ENCODE data around the gene SCOC. TPM values are rescaled to one million over a fixed set of nuclear protein-coding genes. Genes with fewer than 3 reads are reported as not detected.

Gene SCOC
- total RNA-seq, 1 donor from 2014 or later: 60.8 TPM

DNA sequence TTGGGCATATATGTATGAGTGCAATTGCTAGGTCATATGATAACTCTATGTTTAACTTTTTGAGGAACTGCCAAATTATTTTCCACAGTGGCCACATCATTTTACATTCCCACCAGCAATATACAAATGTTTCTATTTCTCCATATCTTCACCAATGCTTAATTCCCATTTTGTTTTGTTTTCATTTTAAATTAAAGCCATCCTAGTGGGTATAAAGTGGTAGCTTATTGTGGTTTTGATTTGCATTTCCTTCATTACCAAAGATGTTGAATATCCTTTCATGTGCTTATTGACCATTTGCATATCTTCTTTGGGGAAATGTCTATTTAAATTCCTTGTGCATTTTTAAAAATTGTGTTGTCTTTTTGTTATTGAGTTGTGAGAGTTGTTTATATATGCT lies 36.7 kb upstream of the SCOC start:
- no peak for TF ChIP-seq EZH2 (IDR thresholded peaks at IDR 0.05; ENCODE audit: insufficient read depth, low read length)
- TF ChIP-seq, protein P1, sequence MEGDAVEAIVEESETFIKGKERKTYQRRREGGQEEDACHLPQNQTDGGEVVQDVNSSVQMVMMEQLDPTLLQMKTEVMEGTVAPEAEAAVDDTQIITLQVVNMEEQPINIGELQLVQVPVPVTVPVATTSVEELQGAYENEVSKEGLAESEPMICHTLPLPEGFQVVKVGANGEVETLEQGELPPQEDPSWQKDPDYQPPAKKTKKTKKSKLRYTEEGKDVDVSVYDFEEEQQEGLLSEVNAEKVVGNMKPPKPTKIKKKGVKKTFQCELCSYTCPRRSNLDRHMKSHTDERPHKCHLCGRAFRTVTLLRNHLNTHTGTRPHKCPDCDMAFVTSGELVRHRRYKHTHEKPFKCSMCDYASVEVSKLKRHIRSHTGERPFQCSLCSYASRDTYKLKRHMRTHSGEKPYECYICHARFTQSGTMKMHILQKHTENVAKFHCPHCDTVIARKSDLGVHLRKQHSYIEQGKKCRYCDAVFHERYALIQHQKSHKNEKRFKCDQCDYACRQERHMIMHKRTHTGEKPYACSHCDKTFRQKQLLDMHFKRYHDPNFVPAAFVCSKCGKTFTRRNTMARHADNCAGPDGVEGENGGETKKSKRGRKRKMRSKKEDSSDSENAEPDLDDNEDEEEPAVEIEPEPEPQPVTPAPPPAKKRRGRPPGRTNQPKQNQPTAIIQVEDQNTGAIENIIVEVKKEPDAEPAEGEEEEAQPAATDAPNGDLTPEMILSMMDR (IDR thresholded peaks at IDR 0.05; ENCODE audit: insufficient read depth, low read depth, low read length): no peak
- Histone ChIP-seq H3K9me3 (ENCODE audit: insufficient read depth, low read depth, low read length) (no peaks in the 10 kb centered on the region), H4K20me1 (ENCODE audit: insufficient read depth, low read length) (no peaks in the 10 kb centered on the region), H3K4me2 (ENCODE audit: low read length) (no peak overlapping the region), H3K4me1 (ENCODE audit: insufficient read depth, low read length) (no peaks in the 10 kb centered on the region), H3K9ac (ENCODE audit: low read length) (no peak overlapping the region), H2AFZ (ENCODE audit: low read depth, low read length) (no peak overlapping the region), H3K27me3 (ENCODE audit: insufficient read depth, low read length) (no peaks in the 10 kb centered on the region), H3K27ac (ENCODE audit: low read depth, low read length) (no peak overlapping the region), H3K79me2 (ENCODE audit: insufficient read depth, low read length) (no peaks in the 10 kb centered on the region), H3K4me3 (ENCODE audit: insufficient read depth, low read depth, low read length) (no peak overlapping the region), H3K36me3 (ENCODE audit: insufficient read depth, low read length) (no peaks in the 10 kb centered on the region)
- Mint-ChIP-seq H3K9me3 (ENCODE audit: unreplicated experiment) (peaks cover 5% of the 10 kb centered on the region), H3K27me3 (ENCODE audit: low read depth, unreplicated experiment) (no peaks in the 10 kb centered on the region), H3K4me1 (ENCODE audit: low read depth, unreplicated experiment) (no peaks in the 10 kb centered on the region), H3K4me3 (ENCODE audit: unreplicated experiment) (no peak overlapping the region), H3K36me3 (ENCODE audit: low read depth, unreplicated experiment) (no peaks in the 10 kb centered on the region), H3K27ac (ENCODE audit: unreplicated experiment) (no peak overlapping the region)
- DNase-seq (ENCODE audit: low read depth) (no peak), FAIRE-seq (no peak)

DNA sequence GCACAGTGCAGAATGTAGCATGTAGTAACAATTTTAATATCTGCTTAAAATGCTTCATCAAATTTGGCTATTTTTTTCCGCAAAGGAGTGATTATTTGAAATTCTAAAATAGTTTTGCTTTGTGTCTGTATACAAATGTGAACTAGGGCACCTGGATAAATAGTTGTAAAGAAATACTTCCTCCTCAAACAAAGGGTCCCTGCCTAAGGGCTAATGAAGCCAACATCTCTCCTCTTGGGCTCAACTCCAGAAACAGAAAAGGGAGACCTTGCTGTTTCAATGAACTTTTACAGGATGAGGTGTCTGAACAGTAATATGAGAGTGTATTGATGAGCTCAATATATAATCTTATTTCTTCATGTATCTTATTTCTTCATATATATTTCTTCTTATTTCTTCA lies 30.8 kb upstream of the SCOC start:
- Mint-ChIP-seq H3K9me3 (ENCODE audit: unreplicated experiment) (peaks cover 2% of the 10 kb centered on the region), H3K27ac (ENCODE audit: unreplicated experiment) (no peak overlapping the region), H3K4me3 (ENCODE audit: unreplicated experiment) (no peak overlapping the region), H3K4me1 (ENCODE audit: low read depth, unreplicated experiment) (peaks cover 2% of the 10 kb centered on the region), H3K36me3 (ENCODE audit: low read depth, unreplicated experiment) (no peaks in the 10 kb centered on the region), H3K27me3 (ENCODE audit: low read depth, unreplicated experiment) (peaks cover 3% of the 10 kb centered on the region)
- Histone ChIP-seq H3K9ac (ENCODE audit: low read length) (no peak overlapping the region), H3K27ac (ENCODE audit: low read depth, low read length) (no peak overlapping the region), H3K4me2 (ENCODE audit: low read length) (no peak overlapping the region), H3K4me1 (ENCODE audit: insufficient read depth, low read length) (no peaks in the 10 kb centered on the region), H3K36me3 (ENCODE audit: insufficient read depth, low read length) (no peaks in the 10 kb centered on the region), H3K9me3 (ENCODE audit: insufficient read depth, low read depth, low read length) (no peaks in the 10 kb centered on the region), H3K27me3 (ENCODE audit: insufficient read depth, low read length) (no peaks in the 10 kb centered on the region), H4K20me1 (ENCODE audit: insufficient read depth, low read length) (no peaks in the 10 kb centered on the region), H2AFZ (ENCODE audit: low read depth, low read length) (no peak overlapping the region), H3K4me3 (ENCODE audit: insufficient read depth, low read depth, low read length) (no peak overlapping the region), H3K79me2 (ENCODE audit: insufficient read depth, low read length) (no peaks in the 10 kb centered on the region)
- FAIRE-seq: no peak
- TF ChIP-seq EZH2 (IDR thresholded peaks at IDR 0.05; ENCODE audit: insufficient read depth, low read length): no peak
- TF ChIP-seq, protein P1 (IDR thresholded peaks at IDR 0.05; ENCODE audit: insufficient read depth, low read depth, low read length): no peak
- no peak for DNase-seq (ENCODE audit: low read depth)

DNA sequence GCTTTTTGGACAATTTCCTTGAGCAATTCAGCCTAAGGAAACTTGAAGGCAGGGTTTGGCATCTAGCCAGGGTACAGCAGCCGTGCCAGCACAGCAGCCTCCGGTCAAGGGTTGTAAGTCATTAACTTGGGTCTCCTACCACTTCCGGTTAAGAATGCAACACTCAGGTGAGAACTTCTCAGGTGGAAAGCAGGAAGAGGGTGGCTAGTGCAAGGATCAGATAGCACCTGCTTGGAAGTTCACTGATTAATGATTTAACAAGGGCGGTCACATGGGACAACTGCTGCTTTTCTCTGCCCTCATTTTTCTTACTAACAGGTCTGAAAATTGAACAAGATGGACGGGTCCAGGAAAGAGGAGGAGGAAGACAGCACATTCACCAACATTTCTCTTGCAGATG lies 30.1 kb upstream of the SCOC start:
- no peak overlapping the region for H3K4me3 Mint-ChIP-seq (ENCODE audit: unreplicated experiment)

More for the DNA sequence above, 30.1 kb upstream of the SCOC start:
- Mint-ChIP-seq H3K27ac (ENCODE audit: unreplicated experiment) (no peak overlapping the region), H3K36me3 (ENCODE audit: low read depth, unreplicated experiment) (no peaks in the 10 kb centered on the region), H3K9me3 (ENCODE audit: unreplicated experiment) (peaks cover 2% of the 10 kb centered on the region), H3K27me3 (ENCODE audit: low read depth, unreplicated experiment) (peaks cover 3% of the 10 kb centered on the region), H3K4me1 (ENCODE audit: low read depth, unreplicated experiment) (peaks cover 2% of the 10 kb centered on the region)
- Histone ChIP-seq H3K4me1 (ENCODE audit: insufficient read depth, low read length) (no peaks in the 10 kb centered on the region), H3K27me3 (ENCODE audit: insufficient read depth, low read length) (no peaks in the 10 kb centered on the region), H3K36me3 (ENCODE audit: insufficient read depth, low read length) (no peaks in the 10 kb centered on the region), H4K20me1 (ENCODE audit: insufficient read depth, low read length) (no peaks in the 10 kb centered on the region), H3K27ac (ENCODE audit: low read depth, low read length) (no peak overlapping the region), H3K9me3 (ENCODE audit: insufficient read depth, low read depth, low read length) (no peaks in the 10 kb centered on the region), H2AFZ (ENCODE audit: low read depth, low read length) (no peak overlapping the region), H3K9ac (ENCODE audit: low read length) (no peak overlapping the region), H3K4me2 (ENCODE audit: low read length) (no peak overlapping the region), H3K4me3 (ENCODE audit: insufficient read depth, low read depth, low read length) (no peak overlapping the region), H3K79me2 (ENCODE audit: insufficient read depth, low read length) (no peaks in the 10 kb centered on the region)
- no peak for DNase-seq (ENCODE audit: low read depth)
- no peak for FAIRE-seq
- TF ChIP-seq, protein P1 (IDR thresholded peaks at IDR 0.05; ENCODE audit: insufficient read depth, low read depth, low read length): no peak
- TF ChIP-seq EZH2 (IDR thresholded peaks at IDR 0.05; ENCODE audit: insufficient read depth, low read length): no peak
